Liver (tissue), 9 donors: ENCODE measurements around the gene SULT1A3. TPM values are rescaled to one million over a fixed set of nuclear protein-coding genes. Genes with fewer than 3 reads are reported as not detected.
A peak's percentile ranks its signal among the peaks of the same experiment; 100 is the strongest.

Experiments used
- DNase-seq: peaks from one replicate; pipeline ENCODE4 v3.0.0-alpha.2; 2017; ENCODE audit warnings: low spot score
- H3K27ac ChIP-seq, 2 donors: one replicate each; pipeline ENCODE4 v1.7.0; 2013; ENCODE audit warnings: inconsistent platforms in 2 of 2, low read length in 2 of 2, control low read depth in 1 of 2, low read depth in 1 of 2, mild to moderate bottlenecking in 1 of 2
- H3K27me3 ChIP-seq, 4 donors: one replicate each; pipeline versions ENCODE4 v1.6.1 to v1.7.0; 2013; ENCODE audit warnings: low read length in 3 of 4, inconsistent platforms in 1 of 4, mild to moderate bottlenecking in 1 of 4, moderate library complexity in 1 of 4; ENCODE audit not compliant: control insufficient read depth in 4 of 4, insufficient read depth in 4 of 4
- H3K36me3 ChIP-seq, 4 donors: one replicate each; pipeline versions ENCODE4 v1.6.1 to v1.7.0; 2013; ENCODE audit warnings: low read length in 3 of 4, mild to moderate bottlenecking in 3 of 4, low read depth in 1 of 4, moderate library complexity in 1 of 4; ENCODE audit not compliant: control insufficient read depth in 4 of 4, insufficient read depth in 3 of 4
- H3K4me1 ChIP-seq, 4 donors: one replicate each; pipeline versions ENCODE4 v1.6.1 to v1.7.0; 2013; ENCODE audit warnings: low read length in 3 of 4, mild to moderate bottlenecking in 3 of 4, moderate library complexity in 1 of 4; ENCODE audit not compliant: control insufficient read depth in 4 of 4, insufficient read depth in 4 of 4
- H3K4me3 ChIP-seq, 3 donors: one replicate each; pipeline versions ENCODE4 v1.6.1 to v1.7.0; 2013; ENCODE audit warnings: low read length in 3 of 3, control low read depth in 1 of 3, low read depth in 1 of 3, mild to moderate bottlenecking in 1 of 3
- H3K9ac ChIP-seq, 2 donors: one replicate each; pipeline ENCODE4 v1.7.0; 2013; ENCODE audit warnings: low read length in 2 of 2, mild to moderate bottlenecking in 2 of 2, moderate library complexity in 2 of 2, control low read depth in 1 of 2, low read depth in 1 of 2
- H3K9me3 ChIP-seq, 4 donors: one replicate each; pipeline versions ENCODE4 v1.6.1 to v1.7.0; 2013; ENCODE audit warnings: low read length in 3 of 4; ENCODE audit not compliant: control insufficient read depth in 4 of 4
- EGR1 ChIP-seq, 2 donors: IDR thresholded peaks; 2 replicates each; pipeline ENCODE4 v1.6.1; 2016 to 2018; ENCODE audit warnings: antibody characterized with exemption in 2 of 2, low read depth in 2 of 2
- FOXA1 ChIP-seq: IDR thresholded peaks from 2 replicates; pipeline ENCODE4 v1.6.1; 2016; ENCODE audit warnings: antibody characterized with exemption
- FOXA2 ChIP-seq: IDR thresholded peaks from 2 replicates; pipeline ENCODE4 v1.6.1; 2016; ENCODE audit warnings: antibody characterized with exemption
- GABPA ChIP-seq, 2 donors: IDR thresholded peaks in 1 of 2; conservative IDR thresholded peaks in 1 of 2; 2 replicates each; pipeline ENCODE4 v1.6.1; 2016; ENCODE audit warnings: antibody characterized with exemption in 2 of 2, mild to moderate bottlenecking in 1 of 2, moderate library complexity in 1 of 2
- HNF4A ChIP-seq, 2 donors: conservative IDR thresholded peaks; 2 replicates each; pipeline ENCODE4 v1.6.1; 2016; ENCODE audit warnings: antibody characterized with exemption in 2 of 2, mild to moderate bottlenecking in 2 of 2
- HNF4G ChIP-seq: IDR thresholded peaks from 2 replicates; pipeline ENCODE4 v1.6.1; 2016; ENCODE audit warnings: antibody characterized with exemption
- JUND ChIP-seq, 2 donors: IDR thresholded peaks; 2 replicates each; pipeline ENCODE4 v1.6.1; 2016; ENCODE audit warnings: antibody characterized with exemption in 2 of 2
- NR2F2 ChIP-seq: IDR thresholded peaks from 2 replicates; pipeline ENCODE4 v1.6.1; 2016; ENCODE audit warnings: antibody characterized with exemption
- RAD21 ChIP-seq, 2 donors: IDR thresholded peaks; 2 replicates each; pipeline ENCODE4 v1.6.1; 2016; ENCODE audit warnings: antibody characterized with exemption in 2 of 2, mild to moderate bottlenecking in 2 of 2
- RXRA ChIP-seq, 2 donors: IDR thresholded peaks; 2 replicates each; pipeline ENCODE4 v1.6.1; 2017 to 2018; ENCODE audit warnings: antibody characterized with exemption in 2 of 2, mild to moderate bottlenecking in 1 of 2
- SP1 ChIP-seq: IDR thresholded peaks from 2 replicates; pipeline ENCODE4 v1.6.1; 2018; ENCODE audit warnings: antibody characterized with exemption, mild to moderate bottlenecking
- TAF1 ChIP-seq: conservative IDR thresholded peaks from 2 replicates; pipeline ENCODE4 v1.6.1; 2016; ENCODE audit warnings: antibody characterized with exemption, mild to moderate bottlenecking
- ZBTB33 ChIP-seq: IDR thresholded peaks from 2 replicates; pipeline ENCODE4 v1.6.1; 2016; ENCODE audit warnings: antibody characterized with exemption
- WGBS: extraction: QIAGEN DNeasy Blood & Tissue Kit; methylation state at CpG from one replicate; pipeline ENCODE4 v1.1.7; 2013; 5-methylcytosine and 5-hydroxymethylcytosine counted together
- polyA plus RNA-seq, 2 donors: library from polyadenylated mRNA; stranded (reverse) in 1 of 2; unstranded in 1 of 2; fragments of 200-250 nt in 1 of 2; fragments of >200 nt in 1 of 2; fragmentation: Nextera tagmentation in 1 of 2; extraction: Ambion mirVana in 1 of 2; gene quantifications; one replicate each; pipeline versions ENCODE4 v1.2.1 to v1.2.3, GENCODE V29; 2013 to 2015
- total RNA-seq, 2 donors: library from RNA; depleted of rRNA; stranded (reverse); fragments of >200 nt; gene quantifications; one replicate each; pipeline ENCODE4 v1.2.3, GENCODE V29; 2014
- TF ChIP-seq, protein P1 (sequence below): IDR thresholded peaks from 2 replicates; pipeline ENCODE4 v1.6.1; 2016; ENCODE audit warnings: antibody characterized with exemption
- TF ChIP-seq, protein P2 (sequence below): IDR thresholded peaks from 2 replicates; pipeline ENCODE4 v1.6.1; 2016; ENCODE audit warnings: antibody characterized with exemption
- TF ChIP-seq, protein P3 (sequence below): fragments of 150-350 bp; IDR thresholded peaks from 2 replicates; pipeline ENCODE4 v1.5.1; 2017; ENCODE audit warnings: improper control_type of control experiment, low read depth, low read length; ENCODE audit not compliant: missing input control
- donor health status: healthy.
- donor health status: healthy.
- donor health status: healthy.
- donor health status: healthy.
- donor health status: healthy.

The SULT1A3 gene
- total and polyA plus RNA-seq, 4 donors, result 2.8 to 13.8 (median 11.0) TPM

- Histone ChIP-seq H3K27ac (peak overlapping the region; percentile 62 to 67), H3K27me3 (no peaks in the 10 kb centered on the region), H3K4me1 (peaks cover 0 to 18% (median 2%) of the 10 kb centered on the region in 4 donors), H3K36me3 (peaks cover 0 to 2% (median 0%) of the 10 kb centered on the region in 4 donors), H3K4me3 (peak overlapping the region in 1 of 3 donors; percentile 10), H3K9me3 (no peaks in the 10 kb centered on the region), H3K9ac (no peak overlapping the region)
- no peak for TF ChIP-seq EGR1 (IDR thresholded peaks at IDR 0.05; ENCODE audit: low read depth in 2 of 2)
- TF ChIP-seq GABPA (IDR thresholded peaks at IDR 0.05 in 1 of 2, conservative IDR thresholded peaks at IDR 0.05 in 1 of 2), result peak in 1 of 2 donors; percentile 27
- DNase-seq, result no peak
- 79% methylated on average over 15 of the region's 15 CpGs for WGBS
Measured at GRCh38 chr16:30185683-30186421, 13.2 kb upstream of the SULT1A3 start.

DNA sequence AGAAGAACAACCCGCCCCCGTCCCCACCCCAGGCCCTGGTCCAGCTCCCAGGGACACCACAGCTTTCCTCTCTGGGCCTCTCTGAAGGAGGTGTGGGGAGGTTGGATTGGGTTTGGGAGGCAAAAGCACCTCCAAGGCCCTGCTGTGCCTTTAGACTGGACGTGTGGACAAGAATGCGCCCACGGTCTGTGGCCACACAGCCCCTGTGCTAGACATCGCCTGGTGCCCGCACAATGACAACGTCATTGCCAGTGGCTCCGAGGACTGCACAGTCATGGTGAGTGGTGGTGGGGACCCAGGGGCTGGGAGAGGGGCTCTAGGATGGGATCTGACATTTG is 12.6 kb upstream of the SULT1A3 start:
- peaks cover 0 to 2% (median 0%) of the 10 kb centered on the region in 4 donors for H3K36me3 ChIP-seq
- H3K4me3 ChIP-seq, result no peak overlapping the region
- TF ChIP-seq SP1, result no peak
- TF ChIP-seq JUND (IDR thresholded peaks at IDR 0.05), result no peak
- TF ChIP-seq, protein P1, sequence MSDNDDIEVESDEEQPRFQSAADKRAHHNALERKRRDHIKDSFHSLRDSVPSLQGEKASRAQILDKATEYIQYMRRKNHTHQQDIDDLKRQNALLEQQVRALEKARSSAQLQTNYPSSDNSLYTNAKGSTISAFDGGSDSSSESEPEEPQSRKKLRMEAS, result no peak
- no peak for TF ChIP-seq RXRA (IDR thresholded peaks at IDR 0.05)
- no peak for TF ChIP-seq EGR1 (IDR thresholded peaks at IDR 0.05; ENCODE audit: low read depth in 2 of 2)
- no peak for TF ChIP-seq HNF4G
- TF ChIP-seq, protein P2, sequence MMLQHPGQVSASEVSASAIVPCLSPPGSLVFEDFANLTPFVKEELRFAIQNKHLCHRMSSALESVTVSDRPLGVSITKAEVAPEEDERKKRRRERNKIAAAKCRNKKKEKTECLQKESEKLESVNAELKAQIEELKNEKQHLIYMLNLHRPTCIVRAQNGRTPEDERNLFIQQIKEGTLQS, result no peak
- TF ChIP-seq ZBTB33, result no peak
- TF ChIP-seq, protein P3, sequence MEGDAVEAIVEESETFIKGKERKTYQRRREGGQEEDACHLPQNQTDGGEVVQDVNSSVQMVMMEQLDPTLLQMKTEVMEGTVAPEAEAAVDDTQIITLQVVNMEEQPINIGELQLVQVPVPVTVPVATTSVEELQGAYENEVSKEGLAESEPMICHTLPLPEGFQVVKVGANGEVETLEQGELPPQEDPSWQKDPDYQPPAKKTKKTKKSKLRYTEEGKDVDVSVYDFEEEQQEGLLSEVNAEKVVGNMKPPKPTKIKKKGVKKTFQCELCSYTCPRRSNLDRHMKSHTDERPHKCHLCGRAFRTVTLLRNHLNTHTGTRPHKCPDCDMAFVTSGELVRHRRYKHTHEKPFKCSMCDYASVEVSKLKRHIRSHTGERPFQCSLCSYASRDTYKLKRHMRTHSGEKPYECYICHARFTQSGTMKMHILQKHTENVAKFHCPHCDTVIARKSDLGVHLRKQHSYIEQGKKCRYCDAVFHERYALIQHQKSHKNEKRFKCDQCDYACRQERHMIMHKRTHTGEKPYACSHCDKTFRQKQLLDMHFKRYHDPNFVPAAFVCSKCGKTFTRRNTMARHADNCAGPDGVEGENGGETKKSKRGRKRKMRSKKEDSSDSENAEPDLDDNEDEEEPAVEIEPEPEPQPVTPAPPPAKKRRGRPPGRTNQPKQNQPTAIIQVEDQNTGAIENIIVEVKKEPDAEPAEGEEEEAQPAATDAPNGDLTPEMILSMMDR, result no peak
- H3K27me3 ChIP-seq, result no peaks in the 10 kb centered on the region
- peak overlapping the region in 1 of 2 donors; percentile 63 for H3K27ac ChIP-seq
- 88% methylated on average over 9 of the region's 9 CpGs for WGBS
- peaks cover 0 to 18% (median 2%) of the 10 kb centered on the region in 4 donors for H3K4me1 ChIP-seq
- H3K9ac ChIP-seq, result no peak overlapping the region
- no peaks in the 10 kb centered on the region for H3K9me3 ChIP-seq
- DNase-seq, result no peak

GRCh38 chr16:30186782-30187555 is 12.1 kb upstream of the SULT1A3 start:
- WGBS, result 54% methylated on average over 36 of the region's 36 CpGs
- Histone ChIP-seq H3K4me3 (no peak overlapping the region), H3K9me3 (no peaks in the 10 kb centered on the region), H3K27ac (peak overlapping the region in 1 of 2 donors; percentile 29), H3K9ac (no peak overlapping the region), H3K36me3 (peaks cover 0 to 2% (median 0%) of the 10 kb centered on the region in 4 donors), H3K4me1 (peaks cover 0 to 18% (median 2%) of the 10 kb centered on the region in 4 donors), H3K27me3 (no peaks in the 10 kb centered on the region)
- no peak for TF ChIP-seq FOXA1
- no peak for TF ChIP-seq FOXA2
- TF ChIP-seq JUND (IDR thresholded peaks at IDR 0.05), result no peak
- TF ChIP-seq, protein P3, result peak; percentile 50
- no peak for TF ChIP-seq HNF4A (conservative IDR thresholded peaks at IDR 0.05)
- peak; percentile 46 for TF ChIP-seq NR2F2
- TF ChIP-seq TAF1, result no peak
- TF ChIP-seq HNF4G, result no peak
- TF ChIP-seq RAD21 (IDR thresholded peaks at IDR 0.05), result peak; percentile 55 to 78
- peak; percentile 81 for DNase-seq
